GM18507 (cell line): ENCODE measurements around the gene KIAA1549.
A peak's percentile ranks its signal among the peaks of the same experiment; 100 is the strongest.

Experiments
- DNase-seq: peaks from one replicate; pipeline ENCODE4 v3.0.0; 2011; ENCODE audit warnings: low read depth; ENCODE audit not compliant: insufficient read length; ENCODE audit errors: extremely low spot score
- FAIRE-seq: peaks from 2 replicates; lab custom pipeline; 2011; peaks lifted over from hg19 to GRCh38; lab: Jason Lieb, UNC

Gene KIAA1549

DNA sequence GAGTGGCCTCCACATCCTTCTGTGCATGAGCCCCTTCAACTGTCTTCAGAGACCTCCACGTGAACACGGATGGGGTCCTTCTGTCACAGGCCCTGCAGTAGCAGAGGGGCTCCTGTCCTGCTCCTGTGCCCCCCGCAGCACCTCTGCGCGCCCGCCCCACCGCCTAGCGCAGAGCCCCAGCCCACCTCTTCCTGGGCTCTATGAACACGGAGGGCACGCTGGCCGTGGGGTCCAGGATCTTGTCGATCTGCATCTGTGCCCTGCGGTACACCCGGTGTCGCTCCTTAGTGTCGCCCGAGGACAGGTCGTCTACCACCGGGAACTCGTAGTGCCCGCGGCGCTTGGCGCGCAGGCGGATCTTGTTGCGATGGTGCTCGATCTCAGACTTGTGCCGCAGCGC lies 111.8 kb downstream of the KIAA1549 start:
- no peak for DNase-seq
- FAIRE-seq, result no peak

DNA sequence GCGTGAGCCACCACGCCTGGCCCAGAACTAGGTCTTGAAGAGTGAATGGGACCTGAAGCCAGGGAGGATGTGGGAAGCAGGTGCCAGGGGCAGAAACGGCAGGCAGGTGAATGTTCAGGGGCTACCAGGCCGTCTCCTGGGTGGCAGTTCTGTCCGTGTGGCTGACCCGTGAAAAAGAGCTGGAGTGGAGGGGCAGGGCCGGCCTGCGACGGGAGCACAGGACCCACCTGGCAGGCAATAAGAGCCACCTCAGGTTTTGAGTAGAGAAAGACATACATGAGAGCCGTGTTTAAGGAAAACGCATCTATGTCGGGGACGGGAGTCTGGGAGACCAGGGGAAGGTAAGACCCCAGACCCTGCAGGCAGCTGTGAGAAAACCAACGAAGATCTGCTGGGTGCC lies 112.5 kb downstream of the KIAA1549 start:
- DNase-seq (no peak), FAIRE-seq (no peak)

DNA sequence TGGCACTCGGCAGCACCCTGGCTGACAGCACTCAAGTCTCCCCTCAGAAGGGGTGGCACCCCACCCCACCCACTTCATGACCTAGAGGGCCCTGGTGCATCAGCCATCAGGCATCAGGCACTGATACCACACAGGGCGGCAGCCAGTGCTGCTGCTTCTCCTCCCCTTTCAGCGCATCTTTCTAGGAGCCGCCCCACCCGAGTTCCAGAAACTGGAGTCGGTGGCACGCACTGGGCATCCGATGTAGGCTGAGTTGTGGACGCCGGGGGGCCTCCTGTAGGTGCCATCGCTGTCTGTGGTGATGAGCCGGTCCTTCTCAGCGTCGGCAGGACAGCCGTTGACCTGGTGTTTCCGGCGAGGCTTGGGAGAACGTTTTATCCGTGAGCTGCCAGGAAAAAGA lies 113.4 kb downstream of the KIAA1549 start:
- DNase-seq (no peak), FAIRE-seq (no peak)

DNA sequence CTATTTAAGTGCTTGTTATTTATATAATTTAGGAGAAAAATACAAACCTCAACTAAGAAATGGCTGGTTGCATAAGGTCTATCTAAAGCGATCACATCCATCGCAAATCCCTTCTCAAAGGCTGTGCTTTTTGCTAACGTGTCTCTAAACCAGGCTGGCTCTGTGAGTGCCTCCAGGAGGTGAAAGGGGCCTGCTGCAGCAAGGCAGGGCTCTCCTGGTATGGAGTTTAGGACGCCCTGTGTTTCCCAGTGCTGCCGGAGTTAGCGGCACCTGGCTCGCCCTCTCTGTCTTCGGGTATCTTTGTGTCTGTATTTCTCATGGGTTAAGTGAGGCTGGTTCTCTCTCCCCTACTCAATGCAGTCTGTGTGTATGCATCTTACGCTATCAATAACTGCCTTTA lies 114.8 kb downstream of the KIAA1549 start:
- no peak for FAIRE-seq
- DNase-seq, result no peak

DNA sequence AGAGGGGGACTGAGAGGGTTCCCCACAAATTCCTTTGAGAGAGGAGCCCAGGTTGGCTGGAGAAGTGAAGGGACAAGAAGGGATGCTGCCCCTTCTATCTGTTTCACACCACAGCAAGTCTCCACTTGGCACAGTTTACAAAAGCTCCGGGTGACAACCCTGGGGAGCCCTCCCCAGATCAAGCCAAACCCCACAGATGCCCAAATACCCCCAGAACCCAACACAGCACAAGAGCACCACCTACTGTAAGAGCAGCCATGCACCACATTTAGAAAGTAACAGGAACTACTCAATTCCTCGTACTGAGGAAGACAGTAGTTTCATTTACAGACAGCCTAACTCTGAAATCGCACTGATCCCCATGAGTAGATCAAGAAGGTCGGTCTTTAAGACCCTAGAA lies 115.3 kb downstream of the KIAA1549 start:
- FAIRE-seq (no peak), DNase-seq (peak; percentile 9)

DNA sequence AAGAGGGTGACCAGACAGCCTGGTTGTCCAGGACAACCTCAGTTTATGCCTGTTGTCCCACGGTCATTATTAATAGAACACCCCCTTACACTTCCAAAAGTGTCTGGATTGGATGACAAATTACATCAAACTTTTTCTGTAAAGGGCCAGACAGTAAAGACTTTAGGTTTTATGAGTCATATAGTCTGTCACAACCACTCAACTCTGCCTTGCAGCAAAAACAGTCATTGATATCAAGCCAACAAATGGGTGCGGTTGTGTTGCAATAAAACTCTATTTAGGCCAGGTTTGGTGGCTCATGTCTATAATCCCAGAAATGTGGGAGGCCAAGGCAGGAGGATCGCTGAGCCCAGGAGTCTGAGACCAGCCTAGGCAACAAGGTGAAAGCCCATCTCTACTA lies 116.5 kb downstream of the KIAA1549 start:
- no peak for FAIRE-seq

DNA sequence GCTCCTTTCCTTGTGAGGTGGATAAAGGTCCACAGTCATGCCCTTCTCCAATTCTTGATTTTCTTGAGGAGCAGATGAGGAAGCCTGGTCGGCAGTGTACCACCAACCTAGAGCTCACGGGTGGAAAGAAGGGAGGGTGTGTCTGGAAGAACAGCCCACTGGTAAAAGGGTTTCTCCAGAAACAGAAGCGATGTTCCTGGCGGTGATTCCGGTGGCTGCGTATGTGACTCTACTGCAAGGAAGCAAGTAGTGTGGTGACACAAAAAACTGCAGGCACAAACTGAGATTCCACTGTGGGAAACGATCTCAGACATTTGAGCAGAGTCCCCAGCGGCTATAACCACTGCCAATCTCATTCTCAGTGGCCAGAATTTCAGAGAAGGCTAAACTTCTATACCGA lies 117.3 kb downstream of the KIAA1549 start:
- no peak for DNase-seq
- FAIRE-seq, result no peak

More for the DNA sequence above, 116.5 kb downstream of the KIAA1549 start:
- DNase-seq, result no peak

DNA sequence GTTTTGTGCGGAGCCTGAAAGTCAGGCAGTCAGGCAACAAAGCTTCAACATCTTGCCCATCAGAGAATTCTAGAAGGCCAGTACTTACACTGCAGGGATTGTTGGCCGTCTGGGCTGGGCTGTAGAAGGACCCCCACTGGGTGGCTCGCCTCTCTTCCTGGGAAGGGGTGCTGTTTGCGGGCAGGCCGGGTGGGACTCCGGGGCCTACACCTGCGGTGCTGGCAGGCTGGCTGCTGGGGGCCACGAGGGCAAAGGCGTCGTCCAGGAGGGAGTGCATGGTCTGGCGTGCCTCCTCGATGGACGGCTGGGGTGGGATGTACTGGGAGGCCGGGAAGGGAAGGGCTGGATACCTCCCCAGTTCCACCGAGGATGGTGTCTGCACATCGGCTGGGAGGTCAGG lies 120.1 kb downstream of the KIAA1549 start:
- DNase-seq (no peak), FAIRE-seq (no peak)

DNA sequence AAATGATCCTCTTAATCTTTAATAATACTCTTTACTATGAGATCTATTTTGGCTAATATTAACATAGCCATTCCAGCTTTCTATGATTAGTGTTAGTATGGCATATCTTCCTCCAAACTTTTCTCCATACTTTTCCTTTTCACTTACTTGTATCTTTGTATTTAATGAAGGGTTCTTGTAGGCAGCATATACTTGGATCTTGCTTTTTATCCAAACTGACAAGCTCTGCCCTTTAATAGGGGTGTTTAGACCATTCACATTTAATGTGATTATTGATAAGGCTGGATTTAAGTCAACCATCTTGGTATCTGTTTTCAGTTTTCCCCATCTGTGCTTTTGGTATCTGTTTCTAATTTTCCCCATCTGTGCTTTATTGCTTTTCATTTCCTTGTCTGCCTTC lies 123.5 kb downstream of the KIAA1549 start:
- DNase-seq (no peak), FAIRE-seq (no peak)

DNA sequence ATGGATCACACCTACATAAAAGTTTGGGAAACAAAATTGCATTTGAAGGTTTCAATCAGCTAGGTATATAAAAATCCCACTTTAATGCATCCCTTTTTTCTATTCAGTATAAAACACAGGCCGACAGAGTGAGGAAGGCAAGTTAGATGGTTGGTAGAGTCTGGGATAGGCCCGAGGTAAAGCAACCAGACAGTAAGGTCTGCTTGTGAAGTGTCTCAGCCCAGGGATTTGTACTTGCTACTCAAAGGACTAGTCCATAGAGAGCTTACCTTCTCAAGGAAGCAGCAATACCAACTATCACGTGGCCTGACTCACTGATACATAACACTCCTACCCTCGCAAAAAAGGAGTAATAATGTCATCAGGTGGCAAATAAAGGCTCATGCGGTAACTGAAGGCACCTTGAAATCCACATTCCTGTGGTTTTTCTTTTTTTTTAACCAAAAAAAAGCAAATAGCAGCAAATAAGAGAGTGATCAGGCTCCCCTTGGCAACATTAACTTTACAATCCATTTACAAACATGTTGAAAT lies 127.0 kb downstream of the KIAA1549 start:
- DNase-seq, result no peak
- no peak for FAIRE-seq

DNA sequence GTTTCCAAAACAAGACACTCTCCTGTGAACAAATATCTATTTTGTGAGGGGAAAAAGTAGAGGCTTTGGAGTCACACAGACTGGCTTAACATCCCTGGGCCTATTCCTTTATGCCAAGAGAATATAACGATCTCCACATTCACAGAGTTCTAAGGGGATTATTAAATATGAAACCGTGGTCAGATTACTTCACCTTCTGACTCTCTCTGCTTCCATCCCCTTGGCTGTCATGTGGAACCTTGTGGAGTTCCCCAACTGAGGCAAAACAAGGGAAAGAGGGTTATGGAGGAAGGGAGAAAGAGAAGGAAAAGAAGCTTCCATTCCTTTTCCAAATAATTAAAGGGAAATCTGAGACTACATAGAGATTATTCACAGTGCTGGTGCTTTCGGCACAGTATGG lies 127.7 kb downstream of the KIAA1549 start:
- DNase-seq (no peak), FAIRE-seq (no peak)

DNA sequence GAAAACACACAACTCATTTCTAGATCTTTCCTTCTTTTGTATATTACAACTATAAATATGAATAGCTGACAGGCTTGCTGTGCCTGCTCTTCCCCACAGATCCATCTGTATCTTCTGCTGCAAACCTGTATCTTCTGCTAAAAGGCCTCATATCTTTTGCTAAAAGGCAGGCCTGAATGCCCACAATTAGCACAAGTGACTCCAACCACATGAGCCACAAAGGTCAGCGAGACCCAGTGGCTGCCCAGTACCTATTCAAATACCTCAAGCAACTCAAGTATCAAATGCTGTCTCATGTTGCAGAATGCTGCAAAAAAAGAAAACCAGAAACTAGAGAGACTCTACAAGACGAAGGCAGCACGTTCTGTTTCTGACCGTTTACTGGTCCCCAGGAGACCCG lies 128.7 kb downstream of the KIAA1549 start:
- DNase-seq (no peak), FAIRE-seq (no peak)

DNA sequence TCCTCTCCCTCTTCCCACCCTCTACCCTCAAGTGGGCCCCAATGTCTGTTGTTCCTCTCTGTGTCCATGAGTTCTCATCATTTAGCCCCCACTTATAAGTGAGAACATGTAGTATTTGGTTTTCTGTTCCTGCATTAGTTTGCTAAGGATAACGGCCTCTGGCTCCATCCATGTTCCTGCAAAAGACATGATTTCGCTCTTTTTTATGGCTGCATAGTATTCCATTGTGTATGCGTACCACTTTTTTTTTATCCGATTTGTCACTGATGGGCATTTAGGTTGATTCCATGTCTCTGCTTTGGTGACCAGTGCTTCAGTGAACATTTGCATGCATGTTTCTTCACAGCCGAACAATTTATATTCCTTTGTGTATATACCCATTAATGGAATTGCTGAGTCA lies 131.5 kb downstream of the KIAA1549 start:
- DNase-seq, result no peak
- FAIRE-seq, result no peak

DNA sequence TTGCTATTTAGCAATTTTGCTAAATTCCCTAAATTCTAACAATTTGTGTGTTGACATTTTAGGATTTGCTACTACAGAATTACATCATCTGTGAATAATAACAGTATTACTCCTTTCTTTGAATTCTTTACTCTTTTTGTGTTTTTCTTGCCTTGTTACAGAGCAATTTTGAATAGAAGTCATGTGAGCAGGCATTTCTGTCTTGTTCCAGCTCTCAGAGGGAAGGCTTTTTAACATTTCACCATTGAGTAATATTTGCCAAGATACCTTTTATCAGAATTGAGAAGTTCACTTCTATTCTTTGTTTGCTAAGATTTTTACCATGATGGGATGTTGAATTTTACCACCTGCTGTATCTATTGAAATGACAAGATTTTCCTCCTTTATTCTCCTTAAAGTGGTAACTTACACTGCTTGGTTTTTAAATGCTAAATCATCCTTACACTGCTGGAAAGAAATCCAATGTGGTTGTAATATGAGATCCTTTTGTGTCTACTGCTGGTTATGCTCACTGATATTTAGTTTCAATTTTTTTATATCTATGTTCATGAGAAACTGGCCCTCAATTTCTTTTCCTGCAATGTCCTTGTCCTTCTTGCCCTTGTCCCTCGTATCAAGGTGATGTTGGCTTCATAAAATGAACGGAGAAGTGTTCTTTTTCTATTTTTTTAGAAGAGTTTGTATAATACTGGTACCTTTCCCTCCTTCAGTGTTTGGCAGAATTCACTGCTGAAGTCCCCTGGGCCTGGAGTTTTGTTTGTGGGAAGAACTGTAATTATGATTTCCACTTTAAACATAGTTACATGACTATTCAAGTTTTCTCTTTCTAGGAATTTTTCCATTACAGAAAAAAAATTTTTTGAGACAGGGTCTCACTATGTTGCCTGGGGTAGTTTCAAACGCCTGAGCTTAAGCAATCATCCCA lies 132.9 kb downstream of the KIAA1549 start:
- FAIRE-seq, result no peak
- DNase-seq, result no peak

DNA sequence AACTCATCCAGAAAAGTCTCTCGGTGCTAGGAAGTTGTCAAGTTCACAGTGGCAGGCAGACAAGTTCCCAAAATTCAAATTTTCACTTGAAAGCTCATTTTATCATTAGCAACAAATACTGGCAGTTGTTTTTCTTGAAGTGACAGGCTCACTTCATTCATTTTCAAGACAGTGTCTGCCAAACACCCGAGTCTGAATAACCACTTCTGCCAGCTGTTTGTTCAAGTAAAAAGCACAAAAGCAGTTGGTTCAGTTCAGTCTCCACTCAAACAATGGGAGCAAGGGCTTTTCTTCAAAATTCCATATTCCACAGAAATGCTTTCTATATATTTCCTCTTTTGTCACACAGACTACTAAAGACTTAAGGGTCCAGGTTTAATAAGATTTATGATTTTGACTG lies 135.5 kb downstream of the KIAA1549 start:
- DNase-seq, result no peak
- no peak for FAIRE-seq

DNA sequence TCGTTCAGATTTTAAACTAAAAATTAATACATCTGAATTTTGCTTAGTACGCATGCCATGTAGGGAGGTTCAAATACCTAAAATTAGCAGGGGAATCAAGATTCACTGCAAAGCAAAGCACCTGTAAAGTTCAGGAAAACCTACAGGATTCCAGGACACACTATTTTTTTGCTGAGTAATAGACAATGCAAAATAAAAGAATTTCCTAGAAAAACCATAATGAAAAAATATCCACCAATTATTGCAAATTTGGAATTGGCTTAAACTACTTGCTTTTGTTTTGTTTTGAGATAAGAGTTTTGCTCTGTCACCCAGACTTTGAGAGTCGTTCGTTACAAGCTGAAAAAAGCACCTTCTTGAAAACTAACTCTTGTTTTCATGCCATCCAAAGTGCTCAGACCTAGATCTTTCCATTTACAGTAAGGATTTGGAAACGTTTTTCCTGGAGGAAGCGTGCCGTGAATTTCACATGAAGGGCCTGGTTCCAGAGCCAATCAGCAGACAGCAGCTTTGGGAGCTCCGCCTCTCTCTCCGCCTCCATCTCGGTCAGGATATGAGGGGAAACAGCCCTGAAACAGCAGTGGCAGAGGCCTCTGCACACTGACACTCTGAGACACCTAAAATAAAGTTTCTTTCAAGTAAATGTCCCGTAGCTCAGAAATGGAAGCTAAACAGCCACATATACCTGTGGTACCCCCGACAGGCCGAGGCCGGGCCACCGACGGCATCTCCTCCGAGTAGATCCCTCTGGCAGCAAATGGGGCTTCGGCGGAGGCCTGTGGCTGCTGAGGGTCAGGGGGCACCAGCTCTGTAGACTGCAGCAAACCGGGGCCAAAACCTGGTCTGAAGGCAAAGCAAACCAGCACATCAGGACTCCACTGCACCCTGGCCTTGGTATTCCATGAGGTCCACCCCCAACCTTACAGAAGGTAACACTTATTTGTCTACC lies 137.3 kb downstream of the KIAA1549 start:
- DNase-seq, result no peak
- no peak for FAIRE-seq

DNA sequence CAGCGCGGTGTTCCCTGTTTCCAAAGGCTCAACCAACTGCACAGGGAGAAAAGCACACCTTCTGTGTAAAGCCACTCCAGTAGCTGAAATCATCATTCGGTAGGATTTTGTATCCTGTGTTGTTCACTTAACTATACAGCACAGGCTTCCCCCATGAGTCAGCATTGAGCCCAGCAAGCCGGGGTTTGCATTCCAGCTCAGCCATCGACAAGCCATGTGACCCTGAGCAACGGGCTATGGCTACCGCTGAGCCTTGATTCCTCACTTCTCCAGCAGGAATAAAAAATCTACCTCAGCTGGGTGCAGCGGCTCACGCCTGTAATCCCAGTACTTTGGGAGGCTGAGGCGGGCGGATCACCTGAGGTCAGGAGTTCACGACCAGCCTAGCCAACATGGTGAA lies 139.1 kb downstream of the KIAA1549 start:
- FAIRE-seq (no peak), DNase-seq (no peak)

DNA sequence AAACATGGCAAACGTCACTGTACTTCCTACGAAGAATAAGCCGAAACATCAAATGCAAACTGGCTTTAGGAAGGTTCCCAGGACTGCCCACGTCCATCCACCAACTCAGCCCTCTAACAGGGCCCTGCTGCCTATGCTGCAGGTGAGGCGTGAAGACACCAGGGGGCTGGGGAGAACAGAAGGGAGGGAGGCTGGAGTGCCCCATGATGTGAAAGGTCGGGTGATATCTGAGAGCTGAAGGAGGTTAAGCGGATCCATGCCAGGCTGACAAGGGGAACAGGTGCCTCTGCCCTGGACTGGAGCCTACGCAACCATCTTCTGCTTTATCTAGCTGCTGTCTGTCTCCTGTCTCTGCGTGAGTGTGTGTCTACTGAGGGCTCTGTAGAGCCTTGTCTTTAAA lies 143.0 kb downstream of the KIAA1549 start:
- DNase-seq, result no peak
- no peak for FAIRE-seq

DNA sequence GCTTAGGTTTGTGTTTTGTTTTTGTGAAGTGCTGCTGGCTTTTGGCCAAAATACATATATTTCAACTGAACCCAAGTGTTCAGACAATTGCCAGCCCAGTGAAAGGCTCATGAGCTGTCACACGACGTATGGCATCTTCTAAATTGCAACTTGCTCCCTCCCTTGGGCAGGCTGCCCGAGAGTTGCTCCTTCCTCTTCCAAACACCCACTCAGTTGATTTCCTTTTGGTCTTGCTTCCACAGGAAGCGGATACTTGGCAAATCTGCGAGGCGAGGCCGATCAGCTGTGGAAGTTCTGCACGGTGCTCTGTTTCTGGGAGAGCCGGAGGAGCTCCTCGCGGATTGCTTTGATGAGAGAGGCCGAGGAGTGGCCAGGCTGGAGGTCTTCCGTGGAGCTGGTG lies 143.6 kb downstream of the KIAA1549 start:
- DNase-seq, result no peak
- no peak for FAIRE-seq

DNA sequence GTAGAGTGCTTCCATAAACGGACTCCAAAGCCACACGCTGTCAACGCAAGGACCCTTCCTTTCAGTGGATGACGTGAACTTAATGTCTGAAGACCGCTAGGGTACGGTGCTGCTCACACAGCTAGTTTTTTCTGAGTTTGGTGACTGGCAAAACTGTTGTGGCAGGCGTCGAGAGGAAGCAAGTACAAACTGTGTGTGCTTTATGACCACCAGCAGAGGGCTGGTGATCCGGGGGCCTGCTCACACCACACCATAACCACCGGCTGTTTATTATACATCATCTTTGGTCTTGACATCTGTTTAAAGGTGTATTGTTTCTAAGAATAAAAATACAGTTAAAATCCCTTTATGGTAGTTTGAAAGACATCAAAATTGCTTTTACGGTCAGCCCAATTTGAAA lies 146.1 kb downstream of the KIAA1549 start:
- FAIRE-seq, result no peak
- DNase-seq, result no peak
